Vagina (tissue), 2 donors: ENCODE data around the gene OMA1.

Experiments
- POLR2A ChIP-seq, 2 donors: fragments of 450-650 bp; IDR thresholded peaks; one replicate each; pipeline ENCODE4 v1.6.1; 2017; ENCODE audit warnings: antibody characterized with exemption in 2 of 2, mild to moderate bottlenecking in 2 of 2, moderate library complexity in 2 of 2
- TF ChIP-seq, protein P1 (sequence below), 3 experiments: fragments of 450-650 bp in 2 of 3; fragments of 200-600 bp in 1 of 3; sonication (generic) in 1 of 3; IDR thresholded peaks; one replicate each; pipeline ENCODE4 v1.5.1; 2017 to 2019; ENCODE audit warnings: antibody characterized with exemption in 3 of 3, mild to moderate bottlenecking in 2 of 3, moderate library complexity in 2 of 3

- no peak for TF ChIP-seq POLR2A (IDR thresholded peaks at IDR 0.05)
- TF ChIP-seq, protein P1, sequence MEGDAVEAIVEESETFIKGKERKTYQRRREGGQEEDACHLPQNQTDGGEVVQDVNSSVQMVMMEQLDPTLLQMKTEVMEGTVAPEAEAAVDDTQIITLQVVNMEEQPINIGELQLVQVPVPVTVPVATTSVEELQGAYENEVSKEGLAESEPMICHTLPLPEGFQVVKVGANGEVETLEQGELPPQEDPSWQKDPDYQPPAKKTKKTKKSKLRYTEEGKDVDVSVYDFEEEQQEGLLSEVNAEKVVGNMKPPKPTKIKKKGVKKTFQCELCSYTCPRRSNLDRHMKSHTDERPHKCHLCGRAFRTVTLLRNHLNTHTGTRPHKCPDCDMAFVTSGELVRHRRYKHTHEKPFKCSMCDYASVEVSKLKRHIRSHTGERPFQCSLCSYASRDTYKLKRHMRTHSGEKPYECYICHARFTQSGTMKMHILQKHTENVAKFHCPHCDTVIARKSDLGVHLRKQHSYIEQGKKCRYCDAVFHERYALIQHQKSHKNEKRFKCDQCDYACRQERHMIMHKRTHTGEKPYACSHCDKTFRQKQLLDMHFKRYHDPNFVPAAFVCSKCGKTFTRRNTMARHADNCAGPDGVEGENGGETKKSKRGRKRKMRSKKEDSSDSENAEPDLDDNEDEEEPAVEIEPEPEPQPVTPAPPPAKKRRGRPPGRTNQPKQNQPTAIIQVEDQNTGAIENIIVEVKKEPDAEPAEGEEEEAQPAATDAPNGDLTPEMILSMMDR (IDR thresholded peaks at IDR 0.05), result no peak
Measured at GRCh38 chr1:58575551-58576324, 29.2 kb upstream of the OMA1 start.
